Spleen (tissue), 7 donors: ENCODE measurements around the gene ARMC3.

Experiments
- POLR2A ChIP-seq, 3 donors: fragments of 450-650 bp; IDR thresholded peaks; one replicate each; pipeline ENCODE4 v1.5.1; 2017; ENCODE audit warnings: antibody characterized with exemption in 3 of 3, mild to moderate bottlenecking in 1 of 3
- POLR2AphosphoS5 ChIP-seq, 3 donors: sonication (generic); formaldehyde crosslinking; IDR thresholded peaks; one replicate each; pipeline ENCODE4 v1.5.1; 2017; ENCODE audit warnings: antibody characterized with exemption in 3 of 3
- TF ChIP-seq, protein P1 (sequence below), 11 experiments: fragments of 200-600 bp in 7 of 11; fragments of 450-650 bp in 4 of 11; sonication (generic) in 4 of 11; IDR thresholded peaks in 8 of 11; conservative IDR thresholded peaks in 3 of 11; 1 replicate in 7 of 11; 2 replicates in 4 of 11; pipeline versions ENCODE4 v1.4.0 to v1.8.0; 2016 to 2021; ENCODE audit warnings: antibody characterized with exemption in 11 of 11, inconsistent platforms in 4 of 11, mild to moderate bottlenecking in 1 of 11
- donor health status: DM: no; HTN: no; CAD: no; lungs with moderate emphysema.
- donor health status: DM: no; HTN: no; CAD: no.
- donor health status: DM: no; HTN: no; CAD: no.

- TF ChIP-seq POLR2A (IDR thresholded peaks at IDR 0.05) (no peak), POLR2AphosphoS5 (IDR thresholded peaks at IDR 0.05) (no peak)
- TF ChIP-seq, protein P1, sequence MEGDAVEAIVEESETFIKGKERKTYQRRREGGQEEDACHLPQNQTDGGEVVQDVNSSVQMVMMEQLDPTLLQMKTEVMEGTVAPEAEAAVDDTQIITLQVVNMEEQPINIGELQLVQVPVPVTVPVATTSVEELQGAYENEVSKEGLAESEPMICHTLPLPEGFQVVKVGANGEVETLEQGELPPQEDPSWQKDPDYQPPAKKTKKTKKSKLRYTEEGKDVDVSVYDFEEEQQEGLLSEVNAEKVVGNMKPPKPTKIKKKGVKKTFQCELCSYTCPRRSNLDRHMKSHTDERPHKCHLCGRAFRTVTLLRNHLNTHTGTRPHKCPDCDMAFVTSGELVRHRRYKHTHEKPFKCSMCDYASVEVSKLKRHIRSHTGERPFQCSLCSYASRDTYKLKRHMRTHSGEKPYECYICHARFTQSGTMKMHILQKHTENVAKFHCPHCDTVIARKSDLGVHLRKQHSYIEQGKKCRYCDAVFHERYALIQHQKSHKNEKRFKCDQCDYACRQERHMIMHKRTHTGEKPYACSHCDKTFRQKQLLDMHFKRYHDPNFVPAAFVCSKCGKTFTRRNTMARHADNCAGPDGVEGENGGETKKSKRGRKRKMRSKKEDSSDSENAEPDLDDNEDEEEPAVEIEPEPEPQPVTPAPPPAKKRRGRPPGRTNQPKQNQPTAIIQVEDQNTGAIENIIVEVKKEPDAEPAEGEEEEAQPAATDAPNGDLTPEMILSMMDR (IDR thresholded peaks at IDR 0.05 in 8 of 11, conservative IDR thresholded peaks at IDR 0.05 in 3 of 11) = no peak
Observed at GRCh38 chr10:23065181-23065948, 137.5 kb downstream of the ARMC3 start.
